Stomach (tissue), 9 donors: ENCODE data around the gene SPAG16. TPM values are rescaled to one million over a fixed set of nuclear protein-coding genes. Genes with fewer than 3 reads are reported as not detected.

Source experiments
- DNase-seq, 2 donors: peaks; one replicate each; pipeline versions ENCODE4 v3.0.0 to v3.0.0-alpha.2; 2013 to 2019
- H3K27ac ChIP-seq, 5 donors: fragments of 200-600 bp in 4 of 5; sonication (generic) in 4 of 5; one replicate each; pipeline ENCODE4 v1.5.1; 2013 to 2019; ENCODE audit warnings: mild to moderate bottlenecking in 1 of 5, moderate library complexity in 1 of 5
- H3K27me3 ChIP-seq, 3 donors: fragments of 200-600 bp; sonication (generic); one replicate each; pipeline ENCODE4 v1.5.1; 2017 to 2019; ENCODE audit warnings: mixed run types in 1 of 3
- H3K36me3 ChIP-seq, 4 donors: fragments of 200-600 bp; sonication (generic); 1 replicate in 3 of 4; 2 replicates in 1 of 4; pipeline ENCODE4 v1.5.1; 2016 to 2019
- H3K4me1 ChIP-seq, 4 donors: fragments of 200-600 bp; sonication (generic); one replicate each; pipeline ENCODE4 v1.5.1; 2016 to 2019
- H3K4me3 ChIP-seq, 4 donors: fragments of 200-600 bp; sonication (generic) in 3 of 4; one replicate each; pipeline ENCODE4 v1.5.1; 2016 to 2019; ENCODE audit warnings: mild to moderate bottlenecking in 1 of 4
- H3K9me3 ChIP-seq, 4 donors: fragments of 200-600 bp; sonication (generic); one replicate each; pipeline ENCODE4 v1.5.1; 2016 to 2019
- CTCF ChIP-seq, 7 experiments: fragments of 450-650 bp in 4 of 7; fragments of 200-600 bp in 3 of 7; sonication (generic) in 3 of 7; IDR thresholded peaks; one replicate each; pipeline ENCODE4 v1.5.1; 2016 to 2019; ENCODE audit warnings: antibody characterized with exemption in 7 of 7, control low read depth in 2 of 7, mild to moderate bottlenecking in 1 of 7
- EP300 ChIP-seq: sonication (generic); formaldehyde crosslinking; IDR thresholded peaks from one replicate; pipeline ENCODE4 v1.6.1; 2017; ENCODE audit warnings: antibody characterized with exemption
- POLR2A ChIP-seq, 4 donors: fragments of 450-650 bp; IDR thresholded peaks; one replicate each; pipeline ENCODE4 v1.6.1; 2016; ENCODE audit warnings: antibody characterized with exemption in 4 of 4, control low read depth in 2 of 4, mild to moderate bottlenecking in 1 of 4, moderate library complexity in 1 of 4
- POLR2AphosphoS5 ChIP-seq, 3 donors: sonication (generic); formaldehyde crosslinking; IDR thresholded peaks; one replicate each; pipeline ENCODE4 v1.6.1; 2016; ENCODE audit warnings: antibody characterized with exemption in 3 of 3
- WGBS, 5 donors: extraction: QIAGEN DNeasy Blood & Tissue Kit in 3 of 5; methylation state at CpG; one replicate each; pipeline versions ENCODE4 v1.1.5 to v1.1.7; 2013 to 2018; 5-methylcytosine and 5-hydroxymethylcytosine counted together
- intact Hi-C: fragments of 100-400 bp; cut with DNase I; formaldehyde crosslinking; loops from one replicate; pipeline ENCODE4 v1.15.1; 2023; ENCODE audit warnings: low total_unique reads
- polyA plus RNA-seq, 3 donors: library from polyadenylated mRNA; stranded (reverse); fragments of 200-250 nt; gene quantifications; one replicate each; pipeline ENCODE4 v1.2.3, GENCODE V29; 2013
- total RNA-seq, 5 donors: library from RNA; depleted of rRNA; stranded (reverse); fragments of >200 nt; gene quantifications; one replicate each; pipeline versions ENCODE4 v1.1.0 to v1.2.3, GENCODE V29; 2014 to 2016
- donor health status: healthy with polysubstance abuse.
- donor health status: Bipolar disorder and iron deficiency.
- donor health status: healthy.

SPAG16 gene
- total and polyA plus RNA-seq, 8 donors = 16.0 to 137 (median 34.4) TPM

DNA sequence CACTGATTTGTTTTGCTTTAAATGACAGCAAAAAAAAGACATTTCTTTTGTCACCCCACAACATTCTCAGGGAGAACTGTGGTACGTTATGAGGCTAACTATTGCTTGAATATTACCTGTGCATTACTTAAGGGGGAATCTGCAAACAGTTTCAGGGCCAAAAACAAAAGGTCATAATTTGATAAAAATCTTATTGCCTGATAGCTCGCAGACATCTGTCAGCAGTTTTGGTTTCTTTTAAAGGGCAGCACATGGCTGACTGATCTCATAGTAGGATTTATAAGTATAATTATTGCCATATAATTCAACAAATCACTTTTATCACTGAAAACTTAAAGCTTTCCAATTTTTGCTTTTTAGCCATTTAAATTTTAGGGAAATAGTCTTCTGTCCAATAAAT lies 900.2 kb downstream of the SPAG16 start:
- no peaks in the 10 kb centered on the region for H3K4me1 ChIP-seq
- TF ChIP-seq POLR2A (IDR thresholded peaks at IDR 0.05) (no peak), EP300 (no peak), POLR2AphosphoS5 (IDR thresholded peaks at IDR 0.05) (no peak), CTCF (IDR thresholded peaks at IDR 0.05) (no peak)
- H3K9me3 ChIP-seq = no peaks in the 10 kb centered on the region
- no peaks in the 10 kb centered on the region for H3K36me3 ChIP-seq
- DNase-seq = no peak
- 48 to 82% (median 71%) methylated on average over 2 of the region's 2 CpGs for WGBS, 5 donors
- H3K27me3 ChIP-seq = no peaks in the 10 kb centered on the region
- intact Hi-C loops = no loop called here
- H3K27ac ChIP-seq = no peak overlapping the region
- no peak overlapping the region for H3K4me3 ChIP-seq

GRCh38 chr2:214185546-214185945 lies 901.3 kb downstream of the SPAG16 start:
- Histone ChIP-seq H3K27ac (no peak overlapping the region), H3K4me1 (no peaks in the 10 kb centered on the region), H3K36me3 (no peaks in the 10 kb centered on the region), H3K4me3 (no peak overlapping the region), H3K9me3 (no peaks in the 10 kb centered on the region), H3K27me3 (no peaks in the 10 kb centered on the region)
- no peak for TF ChIP-seq EP300
- TF ChIP-seq CTCF (IDR thresholded peaks at IDR 0.05) = no peak
- TF ChIP-seq POLR2AphosphoS5 (IDR thresholded peaks at IDR 0.05) = no peak
- TF ChIP-seq POLR2A (IDR thresholded peaks at IDR 0.05) = no peak
- DNase-seq = no peak
- 74 to 80% (median 79%) methylated on average over 2 of the region's 2 CpGs for WGBS, 5 donors
- intact Hi-C loops = no loop called here

DNA sequence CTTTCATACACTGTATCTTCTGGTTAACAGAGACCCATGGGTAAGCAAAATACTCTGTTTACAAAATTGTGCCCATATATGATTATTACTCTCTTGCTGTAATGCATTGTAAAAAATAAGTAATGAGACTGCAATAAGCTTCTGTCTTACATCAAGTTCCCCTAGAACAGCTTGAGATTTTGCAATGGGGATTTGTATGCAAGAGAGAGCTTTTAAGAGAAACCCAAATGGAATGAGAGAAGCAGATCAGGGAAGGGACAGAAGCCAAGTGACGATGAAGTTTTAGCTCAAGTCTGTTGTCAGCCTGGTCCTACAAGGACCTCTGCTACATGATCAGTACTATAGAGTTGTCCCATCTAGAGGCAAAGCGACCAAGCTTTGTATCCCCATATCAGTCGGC lies 908.4 kb downstream of the SPAG16 start:
- intact Hi-C loops = no loop called here
- no peaks in the 10 kb centered on the region for H3K36me3 ChIP-seq
- H3K27ac ChIP-seq = no peak overlapping the region
- no peak overlapping the region for H3K4me3 ChIP-seq
- 76 to 90% (median 86%) methylated on average over 3 of the region's 3 CpGs for WGBS, 5 donors
- no peaks in the 10 kb centered on the region for H3K4me1 ChIP-seq
- no peaks in the 10 kb centered on the region for H3K9me3 ChIP-seq
- H3K27me3 ChIP-seq = no peaks in the 10 kb centered on the region
- TF ChIP-seq POLR2A (IDR thresholded peaks at IDR 0.05) (no peak), POLR2AphosphoS5 (IDR thresholded peaks at IDR 0.05) (no peak), CTCF (IDR thresholded peaks at IDR 0.05) (no peak), EP300 (no peak)
- DNase-seq = peak in 1 of 2 donors; percentile 2

DNA sequence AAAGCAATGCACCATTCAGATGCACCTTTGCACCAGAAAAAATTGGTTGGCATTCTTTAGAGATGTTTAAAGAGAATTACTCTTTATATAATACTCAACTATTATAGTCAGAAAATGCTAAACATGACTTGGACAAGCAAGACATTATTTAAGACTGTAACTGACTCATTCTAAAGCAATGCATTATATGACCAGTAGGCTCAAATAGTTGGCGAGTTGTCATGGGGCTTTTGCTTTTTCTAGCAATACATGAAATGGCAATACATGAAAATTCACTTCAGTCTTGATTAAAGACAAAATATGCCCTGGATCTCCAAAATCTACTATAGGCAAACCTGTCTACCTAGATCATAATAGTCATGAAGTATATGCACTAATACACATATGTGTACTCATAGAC lies 909.7 kb downstream of the SPAG16 start:
- TF ChIP-seq POLR2AphosphoS5 (IDR thresholded peaks at IDR 0.05) = no peak
- TF ChIP-seq CTCF (IDR thresholded peaks at IDR 0.05) = no peak
- no peak for TF ChIP-seq POLR2A (IDR thresholded peaks at IDR 0.05)
- TF ChIP-seq EP300 = no peak
- H3K27ac ChIP-seq = no peak overlapping the region
- H3K4me3 ChIP-seq = no peak overlapping the region
- H3K36me3 ChIP-seq = no peaks in the 10 kb centered on the region
- H3K4me1 ChIP-seq = no peaks in the 10 kb centered on the region
- 69 to 83% (median 79%) methylated on average over 1 of the region's 1 CpG for WGBS, 5 donors
- no peak for DNase-seq
- intact Hi-C loops = no loop called here
- no peaks in the 10 kb centered on the region for H3K9me3 ChIP-seq
- H3K27me3 ChIP-seq = no peaks in the 10 kb centered on the region
